ELR (cell line): ENCODE data around the gene FBRS.
A peak's percentile ranks its signal among the peaks of the same experiment; 100 is the strongest.
"Not testable (repeated sequence)": the region's sequence is repeated elsewhere in the genome, so short reads cannot be mapped to it uniquely, and the experiment has no call there.

Source experiments
- DNase-seq: peaks from one replicate; pipeline ENCODE4 v3.0.0-alpha.2; 2015; ENCODE audit warnings: low read depth

Gene FBRS

DNA sequence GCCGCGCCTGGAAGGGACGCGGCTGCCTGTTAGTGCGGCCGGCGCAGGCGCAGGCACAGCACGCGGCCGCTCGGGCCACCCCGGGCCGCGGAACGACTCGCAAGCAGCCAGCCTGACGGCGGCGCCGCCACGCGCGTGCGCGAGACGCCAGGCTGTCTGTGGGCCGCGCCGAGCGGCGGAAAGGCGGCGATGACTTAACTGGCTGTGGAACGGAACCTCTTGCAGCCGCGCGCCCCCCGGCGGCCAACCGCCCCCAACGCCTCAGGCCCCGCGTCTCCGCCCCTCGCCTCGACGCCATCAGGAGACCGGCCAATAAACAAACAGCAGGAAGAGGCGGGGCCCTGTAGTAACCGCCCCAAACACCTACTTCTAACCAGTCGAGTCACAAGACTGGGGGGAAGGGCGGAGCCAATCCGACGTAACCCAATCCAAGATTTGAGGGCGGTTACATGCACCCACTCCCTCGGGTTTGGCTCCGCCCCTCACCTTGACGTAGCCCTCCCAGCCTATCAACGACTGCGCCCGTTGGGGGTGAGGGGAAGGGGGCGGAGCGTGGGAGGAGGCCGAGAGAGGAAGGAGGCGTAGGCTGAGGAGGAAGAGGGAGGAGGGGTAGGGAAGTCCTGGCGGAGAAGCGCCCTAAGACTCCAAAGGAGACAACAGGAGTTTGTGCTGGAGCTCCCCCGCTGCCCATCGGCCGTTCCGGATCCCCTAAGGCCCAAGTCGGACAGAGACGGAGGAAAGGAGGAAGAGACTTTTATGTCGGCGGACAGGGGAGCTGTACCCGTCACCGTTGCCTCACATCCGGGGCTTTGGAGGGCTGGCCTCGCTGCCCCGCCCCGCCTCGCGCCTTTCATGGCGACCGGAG is at the start of gene FBRS:
Gene FBRS, plus strand, starts transcription at position 566 of the 865 bp plus-strand sequence. CDS start 1,088 bp downstream, outside the sequence.
- peak; percentile 100 for DNase-seq

DNA sequence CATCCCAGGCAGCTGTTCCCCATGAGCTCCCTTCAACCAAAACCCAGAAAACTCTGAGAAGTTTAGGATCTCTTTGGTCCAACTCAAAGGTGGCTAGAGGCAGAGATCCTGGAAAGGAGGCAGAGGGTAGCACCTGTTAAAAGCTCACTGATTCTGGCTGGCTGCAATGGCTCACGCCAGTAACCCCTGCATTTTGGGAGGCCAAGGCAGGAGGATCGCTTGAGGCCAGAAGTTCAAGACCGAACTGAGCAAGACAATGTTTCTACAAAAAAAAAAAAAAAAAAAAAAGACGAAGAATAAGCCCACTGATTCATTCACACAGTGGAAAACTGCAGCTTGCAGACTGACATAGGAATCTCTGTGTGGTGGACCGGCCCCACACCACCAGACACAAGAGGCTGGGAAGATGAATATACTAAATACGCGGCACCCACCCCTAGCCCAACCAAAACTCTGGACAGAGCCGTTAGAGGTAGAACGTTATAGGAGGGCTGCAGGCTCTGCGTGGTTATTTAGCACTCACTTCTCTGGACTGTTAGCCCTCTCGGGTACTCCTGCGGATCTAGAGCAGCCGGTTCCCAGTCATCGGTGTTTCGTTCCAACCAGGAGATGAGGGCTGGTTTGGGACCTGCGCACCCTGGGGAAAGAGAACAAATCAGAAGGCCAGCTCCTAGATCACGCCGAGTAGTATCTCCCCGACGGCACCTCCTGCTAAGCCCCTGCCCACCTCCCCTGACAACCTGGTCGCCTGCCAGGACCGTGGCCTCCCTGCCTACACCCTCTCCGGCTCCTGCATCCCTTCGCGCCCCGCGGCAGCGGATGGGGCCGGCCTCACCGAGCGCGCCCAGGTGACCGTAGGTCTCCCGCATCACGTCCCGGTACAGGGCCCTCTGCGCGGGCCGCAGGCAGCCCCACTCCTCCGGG is 49.0 kb upstream of the FBRS start:
- peak; percentile 52 for DNase-seq

- peak; percentile 98 for DNase-seq
These were observed 48.0 kb upstream of the FBRS start, which contains the start of gene ZNF689 for GRCh38 chr16:30609926-30610839. Gene ZNF689 (minus strand): TSS chr16:30610389. CDS start chr16:30610041, 348 bp downstream.

GRCh38 chr16:30615358-30616091 is 42.7 kb upstream of the FBRS start:
- peak; percentile 54 for DNase-seq

- no peak for DNase-seq
These were observed 39.0 kb upstream of the FBRS start for GRCh38 chr16:30619202-30619601.

DNA sequence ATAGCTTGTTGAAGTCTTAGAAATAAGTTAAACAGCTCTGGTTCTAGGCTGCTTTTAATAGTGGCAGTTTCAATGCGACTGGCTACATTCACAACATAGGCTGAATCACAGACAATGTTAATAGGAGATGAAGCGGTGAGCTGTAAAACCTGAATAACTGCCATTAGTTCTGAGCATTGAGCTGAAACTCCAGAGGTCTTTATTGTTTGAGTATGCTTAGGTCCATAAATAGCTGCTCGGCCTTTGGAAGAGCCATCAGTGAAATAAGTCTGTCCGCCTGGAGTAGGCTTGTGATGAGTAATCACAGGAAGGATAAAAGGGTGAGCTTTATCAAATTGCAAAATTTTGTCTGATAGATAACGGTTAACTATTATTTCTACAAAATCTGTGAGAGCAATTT is 38.6 kb upstream of the FBRS start:
- no peak for DNase-seq

GRCh38 chr16:30620169-30620568 is 38.1 kb upstream of the FBRS start:
- no peak for DNase-seq

- DNase-seq, result peak; percentile 17
These were observed 36.5 kb upstream of the FBRS start for GRCh38 chr16:30621765-30622164.

GRCh38 chr16:30622455-30623032 is 35.7 kb upstream of the FBRS start:
- DNase-seq, result no peak

- peak; percentile 41 for DNase-seq
These were observed 34.5 kb upstream of the FBRS start for GRCh38 chr16:30623536-30624283.

DNA sequence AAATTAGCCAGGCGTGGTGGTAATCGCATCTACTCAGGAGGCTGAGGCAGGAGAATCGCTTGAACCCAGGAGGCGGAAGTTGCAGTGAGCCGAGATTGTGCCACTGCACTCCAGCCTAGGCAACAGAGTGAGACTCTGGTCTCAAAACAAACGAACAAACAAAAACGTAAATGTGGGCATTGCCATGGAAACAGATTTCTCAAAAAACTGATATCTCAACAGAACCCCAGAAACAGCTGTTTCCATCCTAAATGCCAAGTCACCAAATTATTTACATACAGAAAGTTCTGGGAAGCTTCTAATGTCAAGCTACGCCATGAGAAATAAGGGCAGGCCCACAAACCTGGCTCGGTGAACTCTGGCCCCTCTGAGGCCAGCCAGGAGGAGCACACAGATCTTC is 32.0 kb upstream of the FBRS start:
- DNase-seq, result no peak

GRCh38 chr16:30628628-30629540 is 29.3 kb upstream of the FBRS start:
- DNase-seq, result peak; percentile 84

DNA sequence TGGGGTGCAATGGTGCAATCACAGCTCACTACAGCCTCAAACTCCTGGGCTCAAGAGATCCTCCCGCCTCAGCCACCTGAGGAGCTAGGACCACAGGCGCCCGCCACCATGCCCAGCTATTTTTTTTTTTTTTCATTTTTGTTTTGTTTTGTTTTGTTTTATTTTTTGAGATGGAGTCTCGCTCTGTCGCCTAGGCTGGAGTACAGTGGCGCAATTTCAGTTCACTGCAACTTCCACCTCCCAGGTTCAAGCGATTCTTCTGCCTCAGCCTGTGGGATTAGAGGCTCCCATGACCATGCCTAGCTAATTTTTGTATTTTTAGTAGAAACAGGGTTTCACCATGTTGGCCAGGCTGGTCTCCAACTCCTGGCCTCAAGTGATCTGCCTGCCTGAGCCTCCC is 25.8 kb upstream of the FBRS start:
- not testable (repeated sequence) for DNase-seq

DNA sequence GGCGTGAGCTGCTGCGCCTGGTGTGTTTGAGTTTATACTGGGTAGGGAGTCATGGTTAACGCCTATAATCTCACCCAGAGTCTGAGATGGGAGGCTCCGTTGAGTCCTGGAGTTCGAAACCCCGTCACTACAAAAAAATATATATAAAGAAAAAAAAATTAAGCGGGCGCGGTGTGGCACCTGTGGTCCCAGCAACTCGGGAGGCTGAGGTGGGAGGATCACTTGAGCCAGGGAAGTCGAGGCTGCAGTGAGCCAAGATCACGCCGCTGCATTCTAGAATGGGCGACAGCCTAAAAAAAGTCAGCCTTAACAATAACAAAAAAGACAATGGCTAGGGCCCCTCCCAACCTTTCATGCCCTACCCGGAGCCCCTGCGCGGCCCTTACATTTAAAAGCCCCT is 24.7 kb upstream of the FBRS start:
- DNase-seq, result no peak

DNA sequence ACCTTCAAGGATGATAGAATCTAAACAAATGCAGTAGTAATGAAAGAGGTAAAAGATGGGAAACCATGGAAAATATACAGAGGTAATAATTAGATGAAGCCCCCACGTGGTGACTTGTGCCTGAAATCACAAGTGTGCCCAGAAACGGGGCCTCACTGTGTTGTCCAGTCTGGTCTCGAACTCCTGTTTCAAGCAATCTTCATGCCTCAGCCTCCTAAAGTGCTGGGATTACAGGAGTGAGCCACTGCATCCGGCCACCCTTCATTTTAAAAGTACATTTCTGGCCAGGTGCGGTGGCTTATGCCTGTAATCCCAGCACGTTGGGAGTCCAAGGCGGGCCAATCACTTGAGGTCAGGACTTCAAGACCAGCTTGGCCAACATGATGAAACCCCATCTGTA is 21.6 kb upstream of the FBRS start:
- DNase-seq, result no peak

DNA sequence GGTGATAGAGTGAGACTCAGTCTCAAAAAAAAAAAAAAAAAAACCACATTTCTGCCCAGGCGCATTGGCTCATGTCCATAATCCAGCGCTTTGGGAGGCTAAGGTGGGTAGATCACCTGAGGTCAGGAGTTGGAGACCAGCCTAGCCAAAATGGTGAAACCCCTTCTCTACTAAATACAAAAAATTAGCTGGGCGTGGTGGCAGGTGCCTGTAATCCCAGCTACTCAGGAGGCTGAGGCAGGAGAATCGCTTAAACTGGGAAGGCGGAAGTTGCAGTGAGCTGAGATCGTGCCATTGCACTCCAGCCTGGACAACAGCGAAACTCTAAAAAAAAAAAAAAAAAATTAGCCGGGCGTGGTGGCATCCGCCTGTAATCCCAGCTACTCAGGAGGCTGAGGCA is 21.1 kb upstream of the FBRS start:
- DNase-seq, result not testable (repeated sequence)

DNA sequence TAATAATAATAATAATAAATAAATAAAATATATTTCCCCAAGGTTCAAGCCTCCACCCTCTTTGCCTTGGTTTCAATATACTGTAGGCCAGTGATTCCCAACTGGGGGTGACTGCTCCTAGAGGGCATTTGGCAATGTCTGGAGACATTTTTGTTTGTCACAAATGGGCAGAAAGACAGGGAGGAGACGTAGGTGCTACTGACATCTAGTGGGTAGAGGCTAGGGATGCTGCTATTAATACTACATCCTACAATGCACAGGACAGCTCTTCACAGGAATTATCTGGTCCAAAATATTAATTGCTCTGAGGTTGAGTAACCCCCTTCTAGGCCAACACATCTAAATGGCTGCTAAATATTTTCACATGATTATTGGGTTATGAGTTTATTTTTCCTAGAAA is 20.3 kb upstream of the FBRS start:
- DNase-seq, result peak; percentile 78

- DNase-seq, result no peak
These were observed 16.8 kb upstream of the FBRS start for GRCh38 chr16:30641378-30641982.
